ENCODE results near the gene SETD5. TPM values are rescaled to one million over a fixed set of nuclear protein-coding genes. Genes with fewer than 3 reads are reported as not detected.

The SETD5 gene
- total and polyA plus RNA-seq, 2 experiments from 2014 or later, result 143 to 172 TPM

DNA sequence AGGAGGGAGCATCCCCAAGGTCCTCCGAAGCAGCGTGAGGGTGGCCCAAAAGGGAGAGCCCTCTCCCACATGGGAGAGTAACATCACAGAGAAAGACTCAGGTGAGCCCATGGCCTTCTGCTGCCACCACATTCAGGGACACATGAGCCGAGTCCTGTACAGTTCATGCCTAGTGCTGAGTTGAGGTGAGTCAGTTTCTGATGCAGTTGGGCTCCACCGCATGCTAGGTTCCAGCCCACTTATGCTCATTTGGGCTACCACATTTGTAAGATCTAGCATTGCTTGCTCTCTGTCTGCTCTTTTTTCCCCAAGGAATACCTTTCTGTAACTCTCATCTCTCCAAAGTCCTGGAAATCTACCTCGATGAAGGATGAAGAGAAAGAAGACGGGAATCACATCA is 77.1 kb downstream of the SETD5 start:
- no peak for DNase-seq (ENCODE audit: low spot score)
- Histone ChIP-seq H3K27ac (ENCODE audit: low read depth) (no peak overlapping the region), H3F3A (replicated peaks; ENCODE audit: low read depth) (peaks cover 6% of the 10 kb centered on the region), H3K27me3 (ENCODE audit: insufficient read depth) (no peaks in the 10 kb centered on the region), H3K4me3 (no peak overlapping the region), H3K4me1 (ENCODE audit: insufficient read depth) (no peaks in the 10 kb centered on the region), H4K20me1 (replicated peaks; ENCODE audit: insufficient read depth) (peaks cover 56% of the 10 kb centered on the region), H2AFZ (no peak overlapping the region), H3K36me3 (ENCODE audit: insufficient read depth) (peaks cover 79% of the 10 kb centered on the region), H3K79me2 (replicated peaks; ENCODE audit: insufficient read depth) (0 out of 2 replicates have a peak, but pooled peaks cover 6% of the 10 kb centered on the region), H3K4me2 (no peak overlapping the region), H3K9me2 (ENCODE audit: insufficient read depth) (no peaks in the 10 kb centered on the region)
- no peak overlapping the region for H3K27ac Mint-ChIP-seq
- H3K9me3 Mint-ChIP-seq, result no peaks in the 10 kb centered on the region
- ATAC-seq, result no peak
- peaks cover 90% of the 10 kb centered on the region for H3K36me3 Mint-ChIP-seq (ENCODE audit: low read depth)
- H3K4me1 Mint-ChIP-seq, result no peaks in the 10 kb centered on the region
- peaks cover 3% of the 10 kb centered on the region for H3K27me3 Mint-ChIP-seq (ENCODE audit: insufficient read depth, low read depth, poor library complexity)
- H3K4me3 Mint-ChIP-seq, result no peak overlapping the region
- TF ChIP-seq, protein P1, sequence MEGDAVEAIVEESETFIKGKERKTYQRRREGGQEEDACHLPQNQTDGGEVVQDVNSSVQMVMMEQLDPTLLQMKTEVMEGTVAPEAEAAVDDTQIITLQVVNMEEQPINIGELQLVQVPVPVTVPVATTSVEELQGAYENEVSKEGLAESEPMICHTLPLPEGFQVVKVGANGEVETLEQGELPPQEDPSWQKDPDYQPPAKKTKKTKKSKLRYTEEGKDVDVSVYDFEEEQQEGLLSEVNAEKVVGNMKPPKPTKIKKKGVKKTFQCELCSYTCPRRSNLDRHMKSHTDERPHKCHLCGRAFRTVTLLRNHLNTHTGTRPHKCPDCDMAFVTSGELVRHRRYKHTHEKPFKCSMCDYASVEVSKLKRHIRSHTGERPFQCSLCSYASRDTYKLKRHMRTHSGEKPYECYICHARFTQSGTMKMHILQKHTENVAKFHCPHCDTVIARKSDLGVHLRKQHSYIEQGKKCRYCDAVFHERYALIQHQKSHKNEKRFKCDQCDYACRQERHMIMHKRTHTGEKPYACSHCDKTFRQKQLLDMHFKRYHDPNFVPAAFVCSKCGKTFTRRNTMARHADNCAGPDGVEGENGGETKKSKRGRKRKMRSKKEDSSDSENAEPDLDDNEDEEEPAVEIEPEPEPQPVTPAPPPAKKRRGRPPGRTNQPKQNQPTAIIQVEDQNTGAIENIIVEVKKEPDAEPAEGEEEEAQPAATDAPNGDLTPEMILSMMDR (conservative IDR thresholded peaks at IDR 0.05; ENCODE audit: low read depth in 2 of 2), result no peak
- no peak for TF ChIP-seq STAT1 (IDR thresholded peaks at IDR 0.05; ENCODE audit: unreplicated experiment)
- no peak for TF ChIP-seq NANOG (IDR thresholded peaks at IDR 0.05; ENCODE audit: borderline replicate concordance)
- no peak for TF ChIP-seq ZNF331 (CRISPR knock-in tag; IDR thresholded peaks at IDR 0.05; ENCODE audit: low read depth)
- TF ChIP-seq, protein P2, sequence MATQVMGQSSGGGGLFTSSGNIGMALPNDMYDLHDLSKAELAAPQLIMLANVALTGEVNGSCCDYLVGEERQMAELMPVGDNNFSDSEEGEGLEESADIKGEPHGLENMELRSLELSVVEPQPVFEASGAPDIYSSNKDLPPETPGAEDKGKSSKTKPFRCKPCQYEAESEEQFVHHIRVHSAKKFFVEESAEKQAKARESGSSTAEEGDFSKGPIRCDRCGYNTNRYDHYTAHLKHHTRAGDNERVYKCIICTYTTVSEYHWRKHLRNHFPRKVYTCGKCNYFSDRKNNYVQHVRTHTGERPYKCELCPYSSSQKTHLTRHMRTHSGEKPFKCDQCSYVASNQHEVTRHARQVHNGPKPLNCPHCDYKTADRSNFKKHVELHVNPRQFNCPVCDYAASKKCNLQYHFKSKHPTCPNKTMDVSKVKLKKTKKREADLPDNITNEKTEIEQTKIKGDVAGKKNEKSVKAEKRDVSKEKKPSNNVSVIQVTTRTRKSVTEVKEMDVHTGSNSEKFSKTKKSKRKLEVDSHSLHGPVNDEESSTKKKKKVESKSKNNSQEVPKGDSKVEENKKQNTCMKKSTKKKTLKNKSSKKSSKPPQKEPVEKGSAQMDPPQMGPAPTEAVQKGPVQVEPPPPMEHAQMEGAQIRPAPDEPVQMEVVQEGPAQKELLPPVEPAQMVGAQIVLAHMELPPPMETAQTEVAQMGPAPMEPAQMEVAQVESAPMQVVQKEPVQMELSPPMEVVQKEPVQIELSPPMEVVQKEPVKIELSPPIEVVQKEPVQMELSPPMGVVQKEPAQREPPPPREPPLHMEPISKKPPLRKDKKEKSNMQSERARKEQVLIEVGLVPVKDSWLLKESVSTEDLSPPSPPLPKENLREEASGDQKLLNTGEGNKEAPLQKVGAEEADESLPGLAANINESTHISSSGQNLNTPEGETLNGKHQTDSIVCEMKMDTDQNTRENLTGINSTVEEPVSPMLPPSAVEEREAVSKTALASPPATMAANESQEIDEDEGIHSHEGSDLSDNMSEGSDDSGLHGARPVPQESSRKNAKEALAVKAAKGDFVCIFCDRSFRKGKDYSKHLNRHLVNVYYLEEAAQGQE (IDR thresholded peaks at IDR 0.05; ENCODE audit: unreplicated experiment), result no peak
- no peak for TF ChIP-seq POLR2AphosphoS5 (IDR thresholded peaks at IDR 0.05; ENCODE audit: low read depth)

DNA sequence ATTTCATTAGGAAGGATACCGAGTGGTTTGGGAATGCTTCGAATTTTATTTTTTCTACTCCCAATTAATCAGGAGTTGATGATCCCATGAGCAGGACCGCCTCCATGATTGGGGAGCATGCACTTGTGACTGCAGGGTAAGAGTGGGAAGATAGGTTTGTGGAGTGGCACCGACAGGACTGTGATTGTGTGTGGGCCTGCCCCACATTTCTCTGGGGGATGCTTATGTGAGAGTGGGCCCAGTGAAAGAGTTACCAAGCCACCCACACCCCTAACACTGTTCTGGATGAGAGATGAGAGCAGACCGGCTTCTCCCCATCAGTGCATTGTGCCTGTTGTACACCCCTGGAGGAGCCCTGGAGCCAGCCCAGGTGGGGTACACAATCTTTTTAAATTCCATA is 79.5 kb downstream of the SETD5 start:
- ATAC-seq (no peak), DNase-seq (ENCODE audit: low spot score) (no peak)
- Histone ChIP-seq H3K79me2 (replicated peaks; ENCODE audit: insufficient read depth) (0 out of 2 replicates have a peak, but pooled peaks cover 6% of the 10 kb centered on the region), H3K4me2 (no peak overlapping the region), H3K9me2 (ENCODE audit: insufficient read depth) (no peaks in the 10 kb centered on the region), H3K27ac (ENCODE audit: low read depth) (no peak overlapping the region), H3K36me3 (ENCODE audit: insufficient read depth) (peaks cover 61% of the 10 kb centered on the region), H4K20me1 (replicated peaks; ENCODE audit: insufficient read depth) (peaks cover 54% of the 10 kb centered on the region), H2AFZ (no peak overlapping the region), H3F3A (replicated peaks; ENCODE audit: low read depth) (peaks cover 14% of the 10 kb centered on the region), H3K27me3 (ENCODE audit: insufficient read depth) (no peaks in the 10 kb centered on the region), H3K4me3 (no peak overlapping the region), H3K4me1 (ENCODE audit: insufficient read depth) (no peaks in the 10 kb centered on the region)
- peaks cover 89% of the 10 kb centered on the region for H3K36me3 Mint-ChIP-seq (ENCODE audit: low read depth)
- H3K4me3 Mint-ChIP-seq, result no peak overlapping the region
- peaks cover 9% of the 10 kb centered on the region for H3K27me3 Mint-ChIP-seq (ENCODE audit: insufficient read depth, low read depth, poor library complexity)
- H3K9me3 Mint-ChIP-seq, result no peaks in the 10 kb centered on the region
- H3K4me1 Mint-ChIP-seq, result no peaks in the 10 kb centered on the region
- no peak overlapping the region for H3K27ac Mint-ChIP-seq
- TF ChIP-seq EZH2 (IDR thresholded peaks at IDR 0.05; ENCODE audit: low read depth, unreplicated experiment) (no peak), JUNB (IDR thresholded peaks at IDR 0.05; ENCODE audit: unreplicated experiment) (no peak), STAT1 (IDR thresholded peaks at IDR 0.05; ENCODE audit: unreplicated experiment) (no peak), EZH2phosphoT487 (IDR thresholded peaks at IDR 0.05; ENCODE audit: unreplicated experiment) (no peak), POLR2AphosphoS5 (IDR thresholded peaks at IDR 0.05; ENCODE audit: low read depth) (no peak), NANOG (IDR thresholded peaks at IDR 0.05; ENCODE audit: borderline replicate concordance) (no peak), ZNF331 (CRISPR knock-in tag; IDR thresholded peaks at IDR 0.05; ENCODE audit: low read depth) (no peak)
- TF ChIP-seq, protein P3, sequence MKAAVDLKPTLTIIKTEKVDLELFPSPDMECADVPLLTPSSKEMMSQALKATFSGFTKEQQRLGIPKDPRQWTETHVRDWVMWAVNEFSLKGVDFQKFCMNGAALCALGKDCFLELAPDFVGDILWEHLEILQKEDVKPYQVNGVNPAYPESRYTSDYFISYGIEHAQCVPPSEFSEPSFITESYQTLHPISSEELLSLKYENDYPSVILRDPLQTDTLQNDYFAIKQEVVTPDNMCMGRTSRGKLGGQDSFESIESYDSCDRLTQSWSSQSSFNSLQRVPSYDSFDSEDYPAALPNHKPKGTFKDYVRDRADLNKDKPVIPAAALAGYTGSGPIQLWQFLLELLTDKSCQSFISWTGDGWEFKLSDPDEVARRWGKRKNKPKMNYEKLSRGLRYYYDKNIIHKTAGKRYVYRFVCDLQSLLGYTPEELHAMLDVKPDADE (IDR thresholded peaks at IDR 0.05), result no peak
- TF ChIP-seq, protein P2 (IDR thresholded peaks at IDR 0.05; ENCODE audit: unreplicated experiment), result no peak

All from GM23338 (cell line).